ENCODE data around the gene ABHD6. TPM values are rescaled to one million over a fixed set of nuclear protein-coding genes. Genes with fewer than 3 reads are reported as not detected.
A peak's percentile ranks its signal among the peaks of the same experiment; 100 is the strongest.

ABHD6 gene
- total and polyA plus RNA-seq, 4 donors = 5.2 to 14.1 (median 10.7) TPM

DNA sequence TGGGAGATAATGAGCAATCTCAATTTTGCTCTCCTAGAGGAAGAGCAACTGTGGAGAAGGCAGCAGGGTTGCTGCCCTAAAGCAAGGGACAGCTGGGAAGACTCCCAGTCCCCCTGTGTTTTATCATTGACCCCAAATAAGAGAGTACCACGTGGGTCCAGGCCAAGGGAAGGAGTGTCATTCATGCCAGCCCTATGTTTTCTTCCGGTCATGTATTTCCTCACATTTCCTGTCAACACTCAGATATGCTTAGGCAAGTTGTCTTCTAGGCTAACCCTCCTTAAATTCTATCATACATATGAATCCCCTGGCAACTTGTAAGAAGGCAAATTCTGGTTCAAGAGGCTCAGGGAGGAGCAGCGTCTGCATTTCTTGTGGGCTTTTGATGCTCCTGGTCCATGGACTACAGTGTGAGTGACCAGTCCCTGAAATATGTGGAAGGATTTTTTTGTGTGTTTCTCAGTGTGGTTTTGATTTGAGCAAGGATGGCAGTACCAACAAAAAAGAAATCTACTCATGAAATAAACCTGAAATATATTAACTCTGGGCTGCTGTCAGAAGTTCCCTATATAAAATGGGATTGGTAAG, 36.5 kb downstream of the ABHD6 start:
- Histone ChIP-seq H3K9me3 (ENCODE audit: control insufficient read depth in 4 of 4, insufficient read depth in 3 of 4, low read length in 3 of 4) (no peaks in the 10 kb centered on the region), H3K27ac (ENCODE audit: low read depth in 1 of 2, low read length in 1 of 2) (peak overlapping the region in 1 of 2 donors; percentile 31), H3K27me3 (ENCODE audit: control insufficient read depth in 3 of 3, insufficient read depth in 3 of 3, low read length in 2 of 3) (no peaks in the 10 kb centered on the region), H3K36me3 (ENCODE audit: control insufficient read depth in 4 of 4, insufficient read depth in 4 of 4, low read length in 4 of 4) (peaks cover 0 to 7% (median 3%) of the 10 kb centered on the region in 4 donors), H3K4me3 (no peak overlapping the region), H3K9ac (ENCODE audit: insufficient read depth in 1 of 2, low read length in 2 of 2) (no peak overlapping the region), H3K4me1 (ENCODE audit: control insufficient read depth in 5 of 5, insufficient read depth in 5 of 5, low read length in 5 of 5) (peaks cover 0 to 2% (median 0%) of the 10 kb centered on the region in 5 donors)
- 35 to 55% methylated on average over 3 of the region's 3 CpGs for WGBS, 2 donors
- no peak for ATAC-seq (ENCODE audit: insufficient read depth, low FRiP score)
- no peak for DNase-seq
- TF ChIP-seq CTCF (IDR thresholded peaks at IDR 0.05; ENCODE audit: control extremely low read depth, extremely low read depth) = no peak

DNA sequence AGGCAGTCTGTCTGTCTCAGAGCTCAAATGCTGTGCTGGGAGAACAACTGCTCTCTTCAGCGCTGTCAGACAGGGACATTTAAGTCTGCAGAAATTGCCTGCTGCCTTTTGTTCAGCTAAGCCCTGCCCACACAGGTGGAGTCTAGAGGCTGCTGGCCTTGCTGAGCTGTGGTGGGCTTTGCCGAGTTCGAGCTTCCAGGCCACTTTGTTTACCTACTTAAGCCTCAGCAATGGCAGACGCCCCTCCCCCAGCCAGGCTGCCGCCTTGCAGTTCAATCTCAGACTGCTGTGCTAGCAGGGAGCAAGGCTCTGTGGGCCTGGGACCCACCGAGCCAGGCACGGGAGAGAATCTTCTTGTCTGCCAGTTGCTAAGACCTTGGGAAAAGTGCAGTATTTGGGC, 43.5 kb downstream of the ABHD6 start:
- Histone ChIP-seq H3K9me3 (ENCODE audit: control insufficient read depth in 4 of 4, insufficient read depth in 3 of 4, low read length in 3 of 4) (no peaks in the 10 kb centered on the region), H3K9ac (ENCODE audit: insufficient read depth in 1 of 2, low read length in 2 of 2) (no peak overlapping the region), H3K4me3 (no peak overlapping the region), H3K27ac (ENCODE audit: low read depth in 1 of 2, low read length in 1 of 2) (no peak overlapping the region), H3K36me3 (ENCODE audit: control insufficient read depth in 4 of 4, insufficient read depth in 4 of 4, low read length in 4 of 4) (peaks cover 0 to 5% (median 0%) of the 10 kb centered on the region in 4 donors), H3K27me3 (ENCODE audit: control insufficient read depth in 3 of 3, insufficient read depth in 3 of 3, low read length in 2 of 3) (no peaks in the 10 kb centered on the region), H3K4me1 (ENCODE audit: control insufficient read depth in 5 of 5, insufficient read depth in 5 of 5, low read length in 5 of 5) (no peaks in the 10 kb centered on the region)
- DNase-seq = no peak
- WGBS, 2 donors = 86 to 93% methylated on average over 7 of the region's 7 CpGs
- ATAC-seq (ENCODE audit: insufficient read depth, low FRiP score) = no peak
- no peak for TF ChIP-seq CTCF (IDR thresholded peaks at IDR 0.05; ENCODE audit: control extremely low read depth, extremely low read depth)

- no peak overlapping the region for H3K27ac ChIP-seq (ENCODE audit: low read depth in 1 of 2, low read length in 1 of 2)
- ATAC-seq (ENCODE audit: insufficient read depth, low FRiP score) (no peak), DNase-seq (no peak)
- peaks cover 0 to 16% (median 0%) of the 10 kb centered on the region in 4 donors for H3K36me3 ChIP-seq (ENCODE audit: control insufficient read depth in 4 of 4, insufficient read depth in 4 of 4, low read length in 4 of 4)
- H3K4me3 ChIP-seq = no peak overlapping the region
- no peaks in the 10 kb centered on the region for H3K4me1 ChIP-seq (ENCODE audit: control insufficient read depth in 5 of 5, insufficient read depth in 5 of 5, low read length in 5 of 5)
- TF ChIP-seq CTCF (IDR thresholded peaks at IDR 0.05; ENCODE audit: control extremely low read depth, extremely low read depth) = no peak
- H3K27me3 ChIP-seq (ENCODE audit: control insufficient read depth in 3 of 3, insufficient read depth in 3 of 3, low read length in 2 of 3) = no peaks in the 10 kb centered on the region
- no peaks in the 10 kb centered on the region for H3K9me3 ChIP-seq (ENCODE audit: control insufficient read depth in 4 of 4, insufficient read depth in 3 of 4, low read length in 3 of 4)
- 82 to 89% methylated on average over 7 of the region's 7 CpGs for WGBS, 2 donors
- H3K9ac ChIP-seq (ENCODE audit: insufficient read depth in 1 of 2, low read length in 2 of 2) = no peak overlapping the region
Measured at GRCh38 chr3:58285334-58285733, 47.7 kb downstream of the ABHD6 start.

DNA sequence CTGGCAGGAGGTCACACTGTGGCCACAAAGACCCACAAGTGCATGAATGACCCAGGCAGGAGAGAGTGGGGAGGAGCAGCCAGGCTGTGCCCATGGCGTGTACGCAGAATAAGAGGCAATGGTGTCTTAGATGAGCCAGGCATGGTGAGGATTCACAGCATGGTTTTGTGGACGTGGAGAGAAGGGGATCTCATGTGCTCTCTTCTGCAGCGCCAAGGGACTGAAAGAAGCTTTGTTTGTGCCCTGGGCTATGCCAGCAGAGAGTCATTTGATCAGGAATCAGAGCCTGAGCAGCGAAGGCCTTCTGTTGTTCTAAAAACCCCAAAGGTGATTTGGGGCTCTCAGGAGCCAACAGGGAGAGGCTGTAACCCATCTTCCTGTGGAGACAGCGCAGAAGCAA, 49.8 kb downstream of the ABHD6 start:
- Histone ChIP-seq H3K36me3 (ENCODE audit: control insufficient read depth in 4 of 4, insufficient read depth in 4 of 4, low read length in 4 of 4) (peaks cover 0 to 14% (median 0%) of the 10 kb centered on the region in 4 donors), H3K4me3 (no peak overlapping the region), H3K4me1 (ENCODE audit: control insufficient read depth in 5 of 5, insufficient read depth in 5 of 5, low read length in 5 of 5) (no peaks in the 10 kb centered on the region), H3K9ac (ENCODE audit: insufficient read depth in 1 of 2, low read length in 2 of 2) (no peak overlapping the region), H3K27me3 (ENCODE audit: control insufficient read depth in 3 of 3, insufficient read depth in 3 of 3, low read length in 2 of 3) (no peaks in the 10 kb centered on the region), H3K27ac (ENCODE audit: low read depth in 1 of 2, low read length in 1 of 2) (no peak overlapping the region), H3K9me3 (ENCODE audit: control insufficient read depth in 4 of 4, insufficient read depth in 3 of 4, low read length in 3 of 4) (no peaks in the 10 kb centered on the region)
- no peak for ATAC-seq (ENCODE audit: insufficient read depth, low FRiP score)
- TF ChIP-seq CTCF (IDR thresholded peaks at IDR 0.05; ENCODE audit: control extremely low read depth, extremely low read depth) = no peak
- 94 to 96% methylated on average over 6 of the region's 6 CpGs for WGBS, 2 donors
- DNase-seq = no peak
